Loucy (cell line): ENCODE measurements around the gene MAFF.

Experiments
- H2AFZ ChIP-seq: fragments of 200-600 bp; sonication (generic); 2 replicates; pipeline ENCODE4 v1.6.0; 2016; ENCODE audit warnings: antibody characterized with exemption, mild to moderate bottlenecking, low read length, moderate library complexity
- H3F3A ChIP-seq: fragments of 200-600 bp; 2 replicates; pipeline ENCODE4 v1.6.0; 2016; ENCODE audit warnings: antibody characterized with exemption, low read depth, mild to moderate bottlenecking
- H3K27me3 ChIP-seq: fragments of 200-600 bp; sonication (generic); 2 replicates; pipeline ENCODE4 v1.6.1; 2014; ENCODE audit warnings: low read length, mild to moderate bottlenecking; ENCODE audit not compliant: insufficient read depth, poor library complexity, severe bottlenecking
- H3K36me3 ChIP-seq: fragments of 200-600 bp; sonication (generic); 2 replicates; pipeline ENCODE4 v1.6.1; 2016; ENCODE audit warnings: low read length; ENCODE audit not compliant: insufficient read depth
- H3K4me1 ChIP-seq: fragments of 200-600 bp; sonication (generic); 2 replicates; pipeline ENCODE4 v1.5.1; 2014; ENCODE audit warnings: low read length, mild to moderate bottlenecking; ENCODE audit not compliant: insufficient read depth, poor library complexity, severe bottlenecking
- H3K4me2 ChIP-seq: fragments of 200-600 bp; sonication (generic); 2 replicates; pipeline ENCODE4 v1.6.0; 2014; ENCODE audit warnings: antibody characterized with exemption, low read length, low read depth, mild to moderate bottlenecking; ENCODE audit not compliant: poor library complexity, severe bottlenecking
- H3K4me3 ChIP-seq: fragments of 200-600 bp; sonication (generic); 2 replicates; pipeline ENCODE4 v1.5.1; 2014; ENCODE audit warnings: low read length, mild to moderate bottlenecking, mixed read lengths; ENCODE audit not compliant: poor library complexity, severe bottlenecking
- H3K79me2 ChIP-seq: fragments of 200-600 bp; sonication (generic); 2 replicates; pipeline ENCODE4 v1.6.1; 2014; ENCODE audit warnings: low read length; ENCODE audit not compliant: insufficient read depth
- H3K9ac ChIP-seq: fragments of 200-600 bp; sonication (generic); 2 replicates; pipeline ENCODE4 v1.6.0; 2014; ENCODE audit warnings: mild to moderate bottlenecking, low read depth, low read length, moderate library complexity; ENCODE audit not compliant: poor library complexity, severe bottlenecking
- H3K9me2 ChIP-seq: fragments of 200-600 bp; sonication (generic); replicated peaks from 2 replicates; pipeline ENCODE4 v1.6.1; 2016; ENCODE audit warnings: low read depth, low read length, mixed read lengths
- H3K9me3 ChIP-seq: fragments of 200-600 bp; sonication (generic); 2 replicates; pipeline ENCODE4 v1.6.1; 2014; ENCODE audit warnings: mild to moderate bottlenecking, antibody characterized with exemption, low read length, low read depth; ENCODE audit not compliant: insufficient read depth
- H4K20me1 ChIP-seq: fragments of 200-600 bp; sonication (generic); 2 replicates; pipeline ENCODE4 v1.6.0; 2014; ENCODE audit warnings: antibody characterized with exemption, low read length, mild to moderate bottlenecking; ENCODE audit not compliant: insufficient read depth, poor library complexity, severe bottlenecking
- CTCF ChIP-seq: fragments of 200-600 bp; sonication (generic); conservative IDR thresholded peaks from 2 replicates; pipeline ENCODE4 v1.5.1; 2014; ENCODE audit warnings: mild to moderate bottlenecking, antibody characterized with exemption, low read length
- EZH2phosphoT487 ChIP-seq: fragments of 200-600 bp; IDR thresholded peaks from 2 replicates; pipeline ENCODE4 v1.6.1; 2018; ENCODE audit warnings: antibody characterized with exemption, mild to moderate bottlenecking, moderate library complexity, borderline replicate concordance

The MAFF gene

GRCh38 chr22:38243007-38243765 lies 41.4 kb downstream of the MAFF start:
- Histone ChIP-seq H3K4me2 (no peak overlapping the region), H2AFZ (no peak overlapping the region), H3K9ac (no peak overlapping the region)

GRCh38 chr22:38244106-38244505 lies 42.3 kb downstream of the MAFF start:
- Histone ChIP-seq H3F3A (no peaks in the 10 kb centered on the region), H3K4me1 (no peaks in the 10 kb centered on the region), H2AFZ (no peak overlapping the region), H3K27me3 (no peaks in the 10 kb centered on the region), H3K9me2 (no peaks in the 10 kb centered on the region), H3K4me3 (no peak overlapping the region), H3K36me3 (peaks cover 15% of the 10 kb centered on the region; the same call in 1 of the 2 replicates), H4K20me1 (no peaks in the 10 kb centered on the region), H3K9me3 (no peaks in the 10 kb centered on the region), H3K4me2 (no peak overlapping the region), H3K79me2 (no peaks in the 10 kb centered on the region), H3K9ac (no peak overlapping the region)
- no peak for TF ChIP-seq CTCF
- TF ChIP-seq EZH2phosphoT487, result no peak

More at GRCh38 chr22:38243007-38243765, 41.4 kb downstream of the MAFF start:
- Histone ChIP-seq H3K4me3 (no peak overlapping the region), H3K36me3 (peaks cover 15% of the 10 kb centered on the region; the same call in 1 of the 2 replicates), H3F3A (no peaks in the 10 kb centered on the region), H3K79me2 (no peaks in the 10 kb centered on the region), H3K4me1 (no peaks in the 10 kb centered on the region), H3K9me2 (no peaks in the 10 kb centered on the region), H4K20me1 (no peaks in the 10 kb centered on the region), H3K27me3 (no peaks in the 10 kb centered on the region), H3K9me3 (no peaks in the 10 kb centered on the region)
- TF ChIP-seq EZH2phosphoT487, result no peak

GRCh38 chr22:38246046-38246658 lies 44.4 kb downstream of the MAFF start:
- no peak overlapping the region for H3K9ac ChIP-seq
- no peaks in the 10 kb centered on the region for H3F3A ChIP-seq
- no peaks in the 10 kb centered on the region for H3K4me1 ChIP-seq
- no peaks in the 10 kb centered on the region for H3K9me3 ChIP-seq
- H3K9me2 ChIP-seq, result no peaks in the 10 kb centered on the region
- H3K79me2 ChIP-seq, result no peaks in the 10 kb centered on the region
- TF ChIP-seq EZH2phosphoT487 (no peak), CTCF (no peak)
- peaks cover 15% of the 10 kb centered on the region; the same call in 1 of the 2 replicates for H3K36me3 ChIP-seq
- no peaks in the 10 kb centered on the region for H3K27me3 ChIP-seq
- H4K20me1 ChIP-seq, result no peaks in the 10 kb centered on the region
- no peak overlapping the region for H2AFZ ChIP-seq
- H3K4me2 ChIP-seq, result no peak overlapping the region
- no peak overlapping the region for H3K4me3 ChIP-seq
